ENCODE results near the gene CCNYL1.
A peak's percentile ranks its signal among the peaks of the same experiment; 100 is the strongest.
"Not testable (repeated sequence)": the region's sequence is repeated elsewhere in the genome, so short reads cannot be mapped to it uniquely, and the experiment has no call there.

CCNYL1 gene

GRCh38 chr2:207710814-207711740, at the start of gene CCNYL1:
CCNYL1 (plus strand) TSS chr2:207711640; CDS start chr2:207711897, 257 bp downstream.
- DNase-seq (ENCODE audit: low read depth): peak; percentile 97

DNA sequence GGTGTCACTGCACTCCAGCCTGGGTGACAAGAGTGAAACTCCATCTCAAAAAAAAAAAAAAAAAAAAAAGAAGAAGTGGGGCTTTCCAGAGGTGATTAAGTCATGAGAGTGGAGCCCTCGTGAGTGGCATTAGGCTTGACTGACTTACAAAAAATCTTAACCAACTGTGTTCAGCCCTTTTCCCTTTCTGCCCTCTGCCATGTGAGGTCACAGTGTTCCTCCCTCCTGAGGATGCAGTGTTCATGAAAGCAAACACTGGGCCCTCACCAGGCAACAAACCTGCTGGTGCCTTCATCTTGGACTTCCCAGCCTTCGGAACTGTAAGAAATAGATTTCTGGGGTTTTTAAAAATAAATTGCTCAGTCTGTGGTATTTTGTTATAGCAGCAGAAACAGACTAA, 49.2 kb upstream of the CCNYL1 start:
- no peak for DNase-seq (ENCODE audit: low read depth)

DNA sequence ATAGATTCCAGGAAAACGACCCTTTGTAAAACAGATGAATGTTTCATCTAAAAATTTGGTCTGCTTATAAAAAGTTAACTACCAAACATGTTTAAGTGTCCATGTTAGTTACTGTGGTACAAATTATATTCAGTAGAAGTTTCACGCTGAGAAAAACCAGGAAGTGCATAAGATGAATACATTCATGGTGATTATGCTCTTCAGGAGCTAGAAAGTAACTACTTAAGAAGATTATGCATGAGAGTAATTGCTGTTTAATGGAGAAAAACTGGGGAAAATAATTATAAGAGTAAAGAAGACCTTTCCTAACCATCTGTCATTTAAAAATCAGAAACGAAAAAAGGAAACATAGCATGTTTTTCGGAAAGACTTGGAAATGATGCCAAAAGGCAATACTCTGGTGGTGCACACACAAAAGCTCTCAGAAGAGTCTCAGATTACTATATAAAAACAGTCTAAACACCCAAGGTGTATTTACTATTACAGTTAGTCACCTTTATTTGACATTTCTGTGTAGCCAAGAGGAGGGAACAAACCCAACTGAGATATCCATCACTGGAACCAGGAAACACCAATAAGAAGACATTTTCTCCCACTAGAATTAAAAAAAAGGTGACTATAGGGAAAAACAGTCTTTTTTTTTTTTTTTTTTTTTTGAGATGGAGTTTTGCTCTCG, 47.4 kb upstream of the CCNYL1 start:
- no peak for DNase-seq (ENCODE audit: low read depth)

GRCh38 chr2:207670887-207671286, 40.6 kb upstream of the CCNYL1 start:
- no peak for DNase-seq (ENCODE audit: low read depth)

DNA sequence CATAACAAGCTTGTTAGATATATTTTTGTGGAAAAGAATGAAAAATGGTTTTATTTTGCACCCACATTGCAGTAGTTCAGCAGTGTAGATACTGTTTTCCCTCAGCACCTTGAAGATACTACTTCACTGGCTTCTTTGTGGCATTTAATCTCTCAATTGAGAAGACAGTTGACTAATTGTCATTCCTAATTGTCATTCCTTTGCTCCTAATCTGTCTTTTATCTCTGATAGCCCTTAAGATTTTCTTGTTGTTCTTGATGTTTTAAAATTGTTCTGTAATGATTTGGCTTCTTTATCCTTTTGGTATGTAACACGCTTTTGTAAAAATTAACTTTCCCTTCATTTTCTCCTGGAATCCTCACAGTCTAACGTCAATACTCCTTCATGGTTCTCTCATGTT, 38.0 kb upstream of the CCNYL1 start:
- DNase-seq (ENCODE audit: low read depth): no peak

- DNase-seq (ENCODE audit: low read depth): no peak
Observed at GRCh38 chr2:207674266-207674774, 37.1 kb upstream of the CCNYL1 start.

DNA sequence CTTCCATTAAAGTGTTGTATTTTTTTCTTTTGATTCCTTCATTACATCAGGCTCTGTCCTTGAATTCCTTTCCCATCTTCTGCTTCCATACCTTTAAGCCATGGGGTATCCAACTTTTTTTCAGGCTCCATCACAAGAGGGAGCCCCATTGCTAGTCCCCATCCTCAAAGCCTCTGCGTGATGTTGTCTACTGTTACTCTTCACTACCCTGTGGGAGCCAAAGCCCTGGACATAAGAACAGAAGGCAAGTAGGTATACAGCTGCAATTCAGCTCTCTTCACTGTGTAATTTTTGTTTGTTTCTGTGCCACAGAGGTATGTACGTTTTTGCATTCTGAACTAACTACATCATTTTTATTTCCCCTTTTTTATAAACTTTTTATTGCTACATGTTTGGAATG, 36.6 kb upstream of the CCNYL1 start:
- DNase-seq (ENCODE audit: low read depth): no peak

DNA sequence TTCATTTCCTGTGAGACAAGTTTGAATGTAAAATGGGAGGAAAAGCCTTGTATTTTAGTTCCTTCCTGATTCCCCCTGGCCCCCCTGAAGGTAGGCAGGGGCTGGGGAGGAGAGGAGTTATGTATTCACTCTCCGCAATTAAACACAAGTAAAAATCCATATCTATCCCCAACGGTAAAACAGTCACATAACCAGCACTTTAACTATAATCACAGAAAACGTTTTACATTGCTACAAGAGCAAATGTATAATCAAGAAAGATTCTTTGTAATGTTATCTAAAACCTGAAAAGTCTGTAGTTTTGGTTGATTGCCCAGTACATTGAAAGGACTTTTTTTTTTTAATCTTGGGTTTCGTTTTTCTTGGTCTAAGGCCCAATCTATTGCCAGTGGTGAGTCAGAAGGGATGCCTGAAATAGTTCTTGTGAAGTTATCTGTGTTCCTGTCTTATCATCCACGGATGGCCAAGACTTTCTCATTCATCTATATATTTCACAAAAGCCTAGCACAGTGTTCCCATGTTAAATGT, 34.5 kb upstream of the CCNYL1 start:
- no peak for DNase-seq (ENCODE audit: low read depth)

DNA sequence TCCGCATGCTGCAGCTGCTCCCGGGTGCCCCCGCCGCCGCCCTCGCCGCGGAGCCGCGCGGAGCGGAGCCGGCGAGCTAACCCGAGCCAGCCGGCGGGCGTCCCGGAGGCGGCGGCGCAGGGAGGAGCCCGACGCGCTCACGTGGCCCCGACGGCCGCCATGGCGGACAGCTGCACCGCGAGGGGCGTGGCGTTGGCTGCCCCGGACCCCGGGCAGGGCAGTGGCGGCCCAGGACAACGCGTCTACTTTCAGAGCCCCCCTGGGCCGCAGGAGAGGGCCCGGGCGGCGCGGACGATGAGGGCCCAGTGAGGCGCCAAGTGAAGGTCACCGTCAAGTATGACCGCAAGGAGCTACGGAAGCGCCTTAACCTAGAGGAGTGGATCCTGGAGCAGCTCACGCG, 30.0 kb upstream of the CCNYL1 start:
- no peak for DNase-seq (ENCODE audit: low read depth)

GRCh38 chr2:207682557-207682956, 28.9 kb upstream of the CCNYL1 start:
- DNase-seq (ENCODE audit: low read depth): no peak

GRCh38 chr2:207683438-207683837, 28.0 kb upstream of the CCNYL1 start:
- DNase-seq (ENCODE audit: low read depth): no peak

GRCh38 chr2:207683879-207684627, 27.4 kb upstream of the CCNYL1 start:
- no peak for DNase-seq (ENCODE audit: low read depth)

- DNase-seq (ENCODE audit: low read depth): no peak
Observed at GRCh38 chr2:207686812-207687211, 24.6 kb upstream of the CCNYL1 start.

DNA sequence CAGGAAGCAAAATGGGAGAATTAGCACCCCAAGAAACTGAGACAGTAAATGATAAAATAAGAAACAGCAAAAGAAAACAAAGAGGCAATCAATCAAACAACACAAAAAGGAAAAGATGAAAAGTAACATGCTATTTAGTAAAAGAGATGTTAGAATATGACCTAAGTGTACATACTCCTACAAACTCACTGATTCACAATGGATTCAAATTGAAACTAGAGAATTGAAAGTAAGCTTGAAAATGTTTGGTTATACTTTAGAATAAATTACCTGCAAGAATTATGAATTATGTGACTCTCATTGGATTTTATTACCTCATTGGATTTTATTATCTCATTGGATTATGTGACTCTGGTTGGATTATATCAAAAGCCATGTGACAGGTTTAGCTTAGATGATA, 22.8 kb upstream of the CCNYL1 start:
- no peak for DNase-seq (ENCODE audit: low read depth)

GRCh38 chr2:207690845-207691461, 20.5 kb upstream of the CCNYL1 start:
- DNase-seq (ENCODE audit: low read depth): not testable (repeated sequence)

- peak; percentile 35 for DNase-seq (ENCODE audit: low read depth)
Observed at GRCh38 chr2:207692206-207693065, 19.0 kb upstream of the CCNYL1 start.

- no peak for DNase-seq (ENCODE audit: low read depth)
Observed at GRCh38 chr2:207693641-207694249, 17.7 kb upstream of the CCNYL1 start.

DNA sequence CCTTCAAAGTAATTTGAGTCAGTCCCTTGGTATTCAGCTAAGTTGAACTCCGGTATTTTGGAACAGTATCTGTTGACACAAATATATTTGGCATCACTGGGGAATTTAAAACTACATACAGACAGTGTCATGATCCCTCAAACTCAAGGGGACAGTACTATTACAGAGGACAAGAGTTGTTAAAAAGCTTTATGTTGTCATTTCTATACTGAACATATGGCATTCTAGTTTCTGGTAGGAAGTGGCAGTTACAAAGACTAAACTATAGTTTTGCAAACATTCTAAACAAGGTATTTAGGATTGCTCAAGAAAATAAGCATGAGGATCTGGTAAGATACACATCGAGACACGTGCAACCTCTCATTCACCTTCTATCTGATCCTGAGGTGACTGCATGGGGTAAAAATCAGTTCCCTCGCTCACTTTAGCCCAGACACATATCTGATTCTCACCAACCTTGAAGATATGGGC, 16.6 kb upstream of the CCNYL1 start:
- DNase-seq (ENCODE audit: low read depth): no peak

DNA sequence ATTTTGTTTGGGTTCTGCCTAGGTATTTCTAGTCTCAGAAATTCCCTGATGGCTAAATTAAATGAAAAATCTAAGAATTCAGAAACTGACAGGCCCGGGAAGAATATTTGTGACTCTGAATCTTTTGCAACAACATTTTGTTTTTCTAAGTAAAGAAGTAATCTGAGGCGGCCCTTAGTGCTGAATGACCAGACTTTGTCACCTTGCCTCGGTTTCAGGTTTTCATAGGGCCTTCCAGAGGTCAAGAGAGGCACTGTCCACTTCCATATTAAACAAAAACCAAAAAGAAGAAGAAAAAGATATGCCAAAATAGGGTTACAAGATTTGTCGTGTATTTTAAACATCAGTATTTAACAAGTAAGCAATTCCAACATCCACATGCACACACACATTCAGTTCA, 16.1 kb upstream of the CCNYL1 start:
- DNase-seq (ENCODE audit: low read depth): no peak

DNA sequence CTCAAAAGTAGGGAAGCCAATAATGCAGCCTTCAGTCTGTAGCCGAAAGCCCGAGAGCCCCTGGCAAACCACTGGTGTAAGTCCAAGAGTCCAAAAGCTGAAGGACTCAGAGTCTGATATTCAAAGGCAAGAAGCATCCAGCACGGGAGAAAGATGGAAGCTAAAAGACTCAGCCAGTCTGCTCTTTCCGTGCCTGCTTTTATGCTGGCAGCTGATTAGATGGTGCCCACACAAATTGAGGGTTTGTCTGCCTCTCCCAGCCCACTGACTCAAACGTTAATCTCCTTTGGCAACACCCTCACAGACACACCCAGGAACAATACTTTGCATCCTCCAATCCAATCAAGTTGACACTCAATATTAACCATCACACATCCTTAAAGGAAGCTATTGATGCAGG, 14.5 kb upstream of the CCNYL1 start:
- not testable (repeated sequence) for DNase-seq (ENCODE audit: low read depth)

Measured in stimulated activated CD4-positive, alpha-beta T cell treated with anti-CD3 and anti-CD28 coated beads, Interleukin-2, amount 100 ng/mL, for 4 hours (primary cell).